GM10266 (cell line): ENCODE results near the gene FRMD4A.
A peak's percentile ranks its signal among the peaks of the same experiment; 100 is the strongest.

Experiments used
- DNase-seq: peaks from one replicate; pipeline ENCODE4 v3.0.0; 2012; ENCODE audit errors: extremely low spot score
- TF ChIP-seq, protein P1 (sequence below): IDR thresholded peaks from 2 replicates; pipeline ENCODE4 v1.5.1; 2012; ENCODE audit warnings: mild to moderate bottlenecking, low read depth; ENCODE audit not compliant: control insufficient read depth, insufficient read depth; ENCODE audit errors: missing control alignments

The FRMD4A gene

GRCh38 chr10:13892001-13892491 lies 438.7 kb downstream of the FRMD4A start:
- TF ChIP-seq, protein P1, sequence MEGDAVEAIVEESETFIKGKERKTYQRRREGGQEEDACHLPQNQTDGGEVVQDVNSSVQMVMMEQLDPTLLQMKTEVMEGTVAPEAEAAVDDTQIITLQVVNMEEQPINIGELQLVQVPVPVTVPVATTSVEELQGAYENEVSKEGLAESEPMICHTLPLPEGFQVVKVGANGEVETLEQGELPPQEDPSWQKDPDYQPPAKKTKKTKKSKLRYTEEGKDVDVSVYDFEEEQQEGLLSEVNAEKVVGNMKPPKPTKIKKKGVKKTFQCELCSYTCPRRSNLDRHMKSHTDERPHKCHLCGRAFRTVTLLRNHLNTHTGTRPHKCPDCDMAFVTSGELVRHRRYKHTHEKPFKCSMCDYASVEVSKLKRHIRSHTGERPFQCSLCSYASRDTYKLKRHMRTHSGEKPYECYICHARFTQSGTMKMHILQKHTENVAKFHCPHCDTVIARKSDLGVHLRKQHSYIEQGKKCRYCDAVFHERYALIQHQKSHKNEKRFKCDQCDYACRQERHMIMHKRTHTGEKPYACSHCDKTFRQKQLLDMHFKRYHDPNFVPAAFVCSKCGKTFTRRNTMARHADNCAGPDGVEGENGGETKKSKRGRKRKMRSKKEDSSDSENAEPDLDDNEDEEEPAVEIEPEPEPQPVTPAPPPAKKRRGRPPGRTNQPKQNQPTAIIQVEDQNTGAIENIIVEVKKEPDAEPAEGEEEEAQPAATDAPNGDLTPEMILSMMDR = no peak
- peak; percentile 36 for DNase-seq

- TF ChIP-seq, protein P1 = no peak
- DNase-seq = peak; percentile 70
These were observed 439.4 kb downstream of the FRMD4A start for GRCh38 chr10:13891128-13892000.

- TF ChIP-seq, protein P1 = no peak
- peak; percentile 47 for DNase-seq
These were observed 440.2 kb downstream of the FRMD4A start for GRCh38 chr10:13890233-13891127.

- TF ChIP-seq, protein P1 = no peak
- DNase-seq = no peak
These were observed 443.0 kb downstream of the FRMD4A start for GRCh38 chr10:13887761-13888160.

DNA sequence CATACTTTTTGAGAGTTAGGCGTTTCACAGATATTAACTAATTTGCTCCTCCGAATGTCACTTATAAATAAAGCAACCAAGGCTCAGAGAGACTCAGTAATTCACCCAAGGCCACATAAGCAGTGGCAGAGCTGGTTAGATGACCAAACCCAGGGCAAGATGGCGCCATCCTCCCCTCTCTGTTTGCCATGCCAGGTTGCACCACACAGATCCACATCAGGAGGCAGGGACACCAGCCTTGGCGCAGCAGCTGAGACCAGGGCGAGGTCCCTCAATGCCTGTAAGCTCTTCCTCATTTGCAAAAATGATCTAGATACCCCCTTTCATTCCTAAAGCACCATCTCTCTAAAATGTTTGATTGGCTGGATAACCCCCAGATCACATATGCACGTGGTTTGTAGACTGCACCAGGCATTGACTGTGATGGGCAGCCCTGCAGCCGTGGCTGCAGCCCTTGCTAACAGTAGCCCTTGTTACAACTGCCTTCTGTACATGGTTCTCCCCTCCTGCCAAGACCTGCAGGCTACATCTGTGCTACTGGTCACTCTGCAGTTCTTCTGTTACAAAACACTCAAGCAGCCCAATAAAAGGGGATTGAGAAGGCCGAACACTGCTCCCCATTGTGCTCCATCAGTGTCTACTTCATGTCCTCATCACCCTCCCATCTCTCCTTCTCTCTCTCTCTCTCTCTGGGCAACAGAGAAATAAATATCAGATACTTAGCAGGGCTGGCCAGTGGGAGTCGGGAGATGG lies 445.3 kb downstream of the FRMD4A start:
- DNase-seq = no peak

More for the DNA sequence above, 445.3 kb downstream of the FRMD4A start:
- TF ChIP-seq, protein P1 = no peak
